Erythroblast (primary cell): ENCODE results near the gene UBE2L6.

Experiments used
- GATA1 ChIP-seq: IDR thresholded peaks from 2 replicates; pipeline ENCODE4 v1.6.1; 2011; ENCODE audit warnings: low read depth, mild to moderate bottlenecking, control low read depth, low read length, moderate library complexity
- POLR2A ChIP-seq: IDR thresholded peaks from 2 replicates; pipeline ENCODE4 v1.6.1; 2011; ENCODE audit warnings: mild to moderate bottlenecking, low read length

DNA sequence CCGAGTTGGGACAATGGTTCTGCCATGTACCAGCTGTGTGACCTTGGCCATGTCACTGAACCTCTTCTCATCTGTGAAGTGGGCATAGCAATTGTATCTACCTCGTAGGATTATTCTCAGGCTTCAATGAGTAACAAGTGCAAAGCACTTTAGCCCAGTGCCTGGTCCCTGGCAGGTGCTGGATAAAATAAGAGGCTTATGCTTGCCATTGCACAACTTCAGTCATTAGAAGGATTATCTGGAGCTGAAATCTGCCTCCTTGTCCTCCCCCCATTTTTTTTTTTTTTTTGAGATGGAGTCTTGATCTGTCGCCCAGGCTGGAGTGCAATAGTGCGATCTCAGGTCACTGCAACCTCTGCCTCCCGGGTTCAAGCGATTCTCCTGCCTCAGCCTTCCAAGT lies 22.9 kb downstream of the UBE2L6 start:
- no peak for TF ChIP-seq POLR2A
- no peak for TF ChIP-seq GATA1
